Measurements from ENCODE around the gene AOC2.

AOC2 gene

DNA sequence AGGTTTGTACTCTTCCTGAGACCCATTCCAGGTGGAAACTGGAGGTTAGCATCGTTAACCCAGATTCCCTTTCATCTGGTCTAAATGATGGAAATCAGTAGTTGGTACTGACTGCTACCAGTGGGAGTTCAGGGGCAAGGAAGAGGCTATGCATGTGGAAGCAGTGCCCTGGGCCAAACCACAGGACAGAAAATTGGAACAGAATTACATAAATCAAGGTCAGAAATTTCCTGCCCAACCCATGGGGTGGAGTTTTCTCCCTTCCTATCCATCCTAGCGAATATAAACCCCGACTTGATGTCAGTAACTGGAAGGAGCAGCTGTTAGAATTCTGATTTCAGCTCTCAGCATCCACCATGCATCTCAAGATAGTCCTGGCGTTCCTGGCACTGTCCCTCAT, at the start of gene AOC2:
Gene AOC2, plus strand, starts transcription at position 310 of the 400 bp plus-strand sequence. Its CDS starts 47 bp downstream, at position 357.
- DNase-seq (ENCODE audit: extremely low spot score): no peak
- TF ChIP-seq ELF4 (IDR thresholded peaks at IDR 0.05) (no peak), ZNF384 (IDR thresholded peaks at IDR 0.05) (no peak), L3MBTL2 (conservative IDR thresholded peaks at IDR 0.05) (no peak), CTBP1 (IDR thresholded peaks at IDR 0.05; ENCODE audit: borderline replicate concordance) (no peak), FOXK2 (IDR thresholded peaks at IDR 0.05) (no peak), FOXA1 (IDR thresholded peaks at IDR 0.05) (no peak), SUZ12 (IDR thresholded peaks at IDR 0.05) (no peak), TARDBP (IDR thresholded peaks at IDR 0.05) (no peak), ARNT (IDR thresholded peaks at IDR 0.05) (no peak), BHLHE40 (IDR thresholded peaks at IDR 0.05; ENCODE audit: borderline replicate concordance) (no peak), LEF1 (IDR thresholded peaks at IDR 0.05; ENCODE audit: borderline replicate concordance) (no peak), FOXM1 (IDR thresholded peaks at IDR 0.05; ENCODE audit: borderline replicate concordance) (no peak), NFRKB (IDR thresholded peaks at IDR 0.05) (no peak)
- TF ChIP-seq, protein P1, sequence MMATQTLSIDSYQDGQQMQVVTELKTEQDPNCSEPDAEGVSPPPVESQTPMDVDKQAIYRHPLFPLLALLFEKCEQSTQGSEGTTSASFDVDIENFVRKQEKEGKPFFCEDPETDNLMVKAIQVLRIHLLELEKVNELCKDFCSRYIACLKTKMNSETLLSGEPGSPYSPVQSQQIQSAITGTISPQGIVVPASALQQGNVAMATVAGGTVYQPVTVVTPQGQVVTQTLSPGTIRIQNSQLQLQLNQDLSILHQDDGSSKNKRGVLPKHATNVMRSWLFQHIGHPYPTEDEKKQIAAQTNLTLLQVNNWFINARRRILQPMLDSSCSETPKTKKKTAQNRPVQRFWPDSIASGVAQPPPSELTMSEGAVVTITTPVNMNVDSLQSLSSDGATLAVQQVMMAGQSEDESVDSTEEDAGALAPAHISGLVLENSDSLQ (IDR thresholded peaks at IDR 0.05): no peak
- POLR2A ChIA-PET: interaction anchor here (3.5 kb wide), 1 partner anchor 11 kb away, joined by 18 read pairs; the partner anchor contains the start of gene PSME3
- CTCF ChIA-PET: interaction anchor here (0.8 to 1.7 kb wide), 3 partner anchors 77 to 93 kb away, joined by 3 to 4 read pairs (median 4); no protein-coding TSS in a partner anchor

- ChIA-PET POLR2A (interaction anchor here (1.6 kb wide), 1 partner anchor 29 kb away, joined by 5 read pairs; the partner anchor contains the start of gene BECN1), CTCF (no interaction called here)
- no peak for DNase-seq (ENCODE audit: extremely low spot score)
- TF ChIP-seq ELF4 (IDR thresholded peaks at IDR 0.05) (no peak), SP1 (IDR thresholded peaks at IDR 0.05) (no peak), CTBP1 (IDR thresholded peaks at IDR 0.05; ENCODE audit: borderline replicate concordance) (no peak), SUZ12 (IDR thresholded peaks at IDR 0.05) (no peak), BHLHE40 (IDR thresholded peaks at IDR 0.05; ENCODE audit: borderline replicate concordance) (no peak), FOXK2 (IDR thresholded peaks at IDR 0.05) (no peak), TARDBP (IDR thresholded peaks at IDR 0.05) (no peak), FOXA1 (IDR thresholded peaks at IDR 0.05) (no peak), ARNT (IDR thresholded peaks at IDR 0.05) (no peak), ZNF384 (IDR thresholded peaks at IDR 0.05) (no peak), NFRKB (IDR thresholded peaks at IDR 0.05) (no peak)
- TF ChIP-seq, protein P1 (IDR thresholded peaks at IDR 0.05): no peak
Measured at GRCh38 chr17:42795061-42795460, 49.3 kb upstream of the AOC2 start.

DNA sequence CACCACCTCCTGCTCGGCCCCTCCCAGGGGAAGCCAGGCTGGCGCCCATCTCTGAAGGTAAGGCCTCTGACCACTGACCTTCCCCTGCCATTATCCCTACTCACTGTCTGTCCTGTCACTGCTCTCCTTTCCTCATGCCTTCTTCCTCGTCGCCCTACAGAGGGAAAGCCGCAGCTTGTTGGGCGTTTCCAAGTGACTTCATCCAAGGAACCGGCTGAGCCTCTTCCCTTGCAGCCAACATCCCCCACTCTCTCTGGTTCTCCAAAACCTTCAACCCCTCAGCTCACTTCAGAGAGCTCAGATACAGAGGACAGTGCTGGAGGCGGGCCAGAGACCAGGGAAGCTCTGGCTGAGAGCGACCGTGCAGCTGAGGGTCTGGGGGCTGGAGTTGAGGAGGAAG, 48.9 kb upstream of the AOC2 start:
- CTCF ChIA-PET: interaction anchor here (0.7 kb wide), 1 partner anchor 32 kb away, joined by 3 read pairs; no protein-coding TSS in a partner anchor
- POLR2A ChIA-PET: interaction anchor here (1.4 to 1.6 kb wide), 2 partner anchors 22 to 29 kb away, joined by 5 to 6 read pairs; partner anchors contain the start of genes BECN1 and VPS25

GRCh38 chr17:42796066-42796758, 48.2 kb upstream of the AOC2 start:
- ChIA-PET CTCF (interaction anchor here (0.7 kb wide), 1 partner anchor 33 kb away, joined by 3 read pairs; no protein-coding TSS in a partner anchor), POLR2A (interaction anchor here (1.4 to 1.6 kb wide), 2 partner anchors 23 to 28 kb away, joined by 5 to 6 read pairs; partner anchors contain the start of genes BECN1 and VPS25)
- DNase-seq (ENCODE audit: extremely low spot score): no peak
- TF ChIP-seq LEF1 (IDR thresholded peaks at IDR 0.05; ENCODE audit: borderline replicate concordance) (no peak), TARDBP (IDR thresholded peaks at IDR 0.05) (no peak), FOXK2 (IDR thresholded peaks at IDR 0.05) (no peak), BHLHE40 (IDR thresholded peaks at IDR 0.05; ENCODE audit: borderline replicate concordance) (no peak), ELF4 (IDR thresholded peaks at IDR 0.05) (no peak)
- TF ChIP-seq, protein P1 (IDR thresholded peaks at IDR 0.05): no peak

More for the DNA sequence above, 48.9 kb upstream of the AOC2 start:
- no peak for DNase-seq (ENCODE audit: extremely low spot score)
- TF ChIP-seq BHLHE40 (IDR thresholded peaks at IDR 0.05; ENCODE audit: borderline replicate concordance) (no peak), CTBP1 (IDR thresholded peaks at IDR 0.05; ENCODE audit: borderline replicate concordance) (no peak)

- CTCF ChIA-PET: interaction anchor here (0.9 kb wide), 1 partner anchor 11 kb away, joined by 3 read pairs; no protein-coding TSS in a partner anchor
- TF ChIP-seq ELF4 (IDR thresholded peaks at IDR 0.05) (no peak), CTBP1 (IDR thresholded peaks at IDR 0.05; ENCODE audit: borderline replicate concordance) (no peak), LEF1 (IDR thresholded peaks at IDR 0.05; ENCODE audit: borderline replicate concordance) (no peak), L3MBTL2 (conservative IDR thresholded peaks at IDR 0.05) (no peak), SP1 (IDR thresholded peaks at IDR 0.05) (no peak), HDGF (IDR thresholded peaks at IDR 0.05; ENCODE audit: borderline replicate concordance) (no peak), ZNF384 (IDR thresholded peaks at IDR 0.05) (no peak), SUZ12 (IDR thresholded peaks at IDR 0.05) (no peak), NFRKB (IDR thresholded peaks at IDR 0.05) (no peak), FOXM1 (IDR thresholded peaks at IDR 0.05; ENCODE audit: borderline replicate concordance) (no peak), FOXK2 (IDR thresholded peaks at IDR 0.05) (no peak), TARDBP (IDR thresholded peaks at IDR 0.05) (no peak)
- TF ChIP-seq, protein P1 (IDR thresholded peaks at IDR 0.05): no peak
- DNase-seq (ENCODE audit: extremely low spot score): no peak
- POLR2A ChIA-PET: interaction anchor here (0.6 to 2.1 kb wide), 5 partner anchors 17 to 66 kb away, joined by 3 to 16 read pairs (median 3); partner anchors contain the start of genes VPS25 and WNK4
Measured at GRCh38 chr17:42797067-42798007, 47.0 kb upstream of the AOC2 start.

Measured in HEK293T (cell line).